HG03103 (cell line): ENCODE results near the gene AGPS.

ENCODE experiments used
- ATAC-seq: cut with Tn5 transposase; IDR thresholded peaks from one replicate; pipeline ENCODE4 v1.9.1; 2021; ENCODE audit warnings: low read depth; ENCODE audit not compliant: unreplicated experiment

The AGPS gene

GRCh38 chr2:177577075-177577474 is 184.5 kb downstream of the AGPS start:
- no peak for ATAC-seq

DNA sequence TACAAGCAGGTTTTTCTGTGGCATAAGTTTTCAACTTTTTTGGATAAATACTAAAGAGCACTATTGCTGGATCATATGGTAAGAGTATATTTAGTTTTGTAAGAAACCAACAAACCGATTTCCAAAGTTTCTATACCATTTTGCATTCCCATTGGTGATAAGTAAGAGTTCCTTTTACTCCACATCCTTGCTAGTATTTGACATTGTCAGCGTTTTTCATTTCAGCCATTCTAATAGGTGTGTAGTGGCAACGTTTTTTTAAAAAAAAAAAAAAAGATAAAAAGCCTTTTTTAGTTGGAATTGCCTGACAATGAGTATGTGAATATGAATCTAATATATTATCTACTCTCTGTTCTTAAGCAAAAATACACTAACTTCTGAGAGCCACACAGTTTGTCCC is 185.9 kb downstream of the AGPS start:
- no peak for ATAC-seq

- no peak for ATAC-seq
These were observed 187.0 kb downstream of the AGPS start for GRCh38 chr2:177579486-177580036.

- ATAC-seq = no peak
These were observed 189.4 kb downstream of the AGPS start for GRCh38 chr2:177582000-177582399.

- no peak for ATAC-seq
These were observed 191.6 kb downstream of the AGPS start for GRCh38 chr2:177584030-177584692.

- ATAC-seq = no peak
These were observed 192.8 kb downstream of the AGPS start for GRCh38 chr2:177585234-177585863.

DNA sequence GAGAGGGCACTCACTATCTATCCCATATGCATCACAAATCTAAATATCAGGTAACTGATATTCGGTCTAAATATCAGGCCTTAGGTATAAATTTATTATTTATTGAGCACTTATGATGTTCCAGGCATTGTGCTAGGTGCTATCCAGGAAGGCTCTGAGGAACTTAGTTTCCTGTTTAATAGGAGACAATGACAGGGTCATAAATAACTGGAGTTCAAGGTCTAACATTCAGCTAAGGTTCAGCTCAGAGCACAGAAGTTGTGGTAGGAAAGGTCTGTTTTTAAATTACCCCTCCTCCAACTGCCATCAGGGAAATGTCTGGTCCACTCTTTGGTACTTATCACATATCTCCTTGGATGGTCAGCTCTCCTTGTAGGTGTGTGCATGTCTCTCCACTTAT is 193.6 kb downstream of the AGPS start:
- no peak for ATAC-seq

- ATAC-seq = no peak
These were observed 194.8 kb downstream of the AGPS start for GRCh38 chr2:177587371-177587770.

GRCh38 chr2:177588671-177589070 is 196.1 kb downstream of the AGPS start:
- ATAC-seq = no peak

DNA sequence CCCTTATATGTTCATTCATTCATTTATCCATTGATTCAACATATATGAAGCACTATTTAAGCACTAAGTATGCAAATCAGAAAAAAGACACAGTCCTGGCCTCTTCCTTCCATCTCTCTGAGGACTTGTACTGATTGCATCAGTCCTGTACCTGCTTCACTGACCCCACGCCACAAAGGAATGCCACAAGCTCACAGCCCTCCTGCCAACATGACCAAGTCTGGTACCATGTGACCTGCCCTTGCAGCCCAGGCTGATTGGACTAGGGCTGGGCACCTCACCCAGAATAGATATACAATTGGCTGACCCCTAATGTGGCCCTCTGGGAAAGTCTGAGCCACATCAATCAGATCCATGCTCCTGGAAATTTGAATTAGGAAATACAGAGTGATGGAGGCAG is 196.6 kb downstream of the AGPS start:
- ATAC-seq = no peak

DNA sequence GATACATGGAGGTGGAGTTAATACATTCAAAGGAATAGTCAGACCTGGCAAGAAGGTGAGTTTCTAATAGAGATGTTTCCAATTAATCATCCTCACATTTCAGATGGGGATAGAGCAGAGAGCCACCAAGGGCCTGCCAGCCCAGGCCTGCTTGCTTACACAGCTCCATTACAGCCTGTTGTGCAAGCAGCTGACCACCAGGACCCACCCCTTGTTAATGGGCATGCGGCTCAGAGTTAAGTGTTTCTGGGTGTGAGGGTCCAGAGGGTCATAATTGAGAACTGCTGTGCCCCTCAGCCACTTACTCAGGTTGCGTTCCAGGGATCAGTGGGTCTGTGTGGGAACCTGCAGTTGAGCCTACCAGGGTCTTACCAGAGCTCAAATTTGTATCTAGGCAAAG is 199.8 kb downstream of the AGPS start:
- ATAC-seq = no peak

DNA sequence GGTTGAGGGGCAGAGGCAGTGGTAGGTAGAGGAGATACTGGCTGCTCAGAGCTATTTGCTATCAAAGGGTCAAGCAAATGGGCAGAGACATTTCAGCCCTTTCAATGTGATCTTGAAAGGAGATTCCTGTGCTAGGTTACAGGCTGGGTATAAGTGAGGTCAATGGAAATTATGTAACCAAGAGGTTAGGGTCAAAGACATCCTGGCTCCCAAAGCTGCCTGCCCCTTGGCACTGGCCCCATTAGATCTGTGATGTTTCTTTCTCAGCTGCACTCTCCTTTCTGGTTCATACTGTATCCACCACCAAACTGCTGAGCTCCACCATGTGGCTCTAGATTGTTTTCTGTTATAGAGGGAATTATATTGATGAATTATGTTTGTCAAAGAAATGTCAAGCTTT is 200.4 kb downstream of the AGPS start:
- ATAC-seq = no peak

GRCh38 chr2:177593402-177593801 is 200.8 kb downstream of the AGPS start:
- ATAC-seq = no peak
